GDM1 (cell line): ENCODE results near the gene IFT172.

Source experiments
- DNase-seq: peaks from one replicate; lab custom pipeline; 2025; lab: John Stamatoyannopoulos, UW

The IFT172 gene

DNA sequence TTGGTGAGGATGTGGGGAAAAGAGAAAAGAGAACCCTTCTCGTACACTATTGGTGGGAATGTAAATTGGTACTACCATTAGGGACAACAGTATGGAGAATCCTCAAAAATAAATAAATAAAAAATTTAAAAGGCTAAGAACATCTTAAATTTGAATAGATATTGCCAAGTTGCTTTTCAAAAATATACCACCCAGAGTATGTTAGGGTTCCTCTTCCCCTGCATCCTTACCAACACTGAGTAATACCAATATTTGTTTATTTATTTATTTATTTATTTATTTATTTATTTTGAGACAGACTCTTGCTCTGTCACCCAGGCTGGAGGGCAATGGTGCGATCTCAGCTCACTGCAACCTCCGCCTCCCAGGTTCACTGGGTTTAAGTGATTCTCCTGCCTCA, 66.6 kb downstream of the IFT172 start:
- no peak for DNase-seq

DNA sequence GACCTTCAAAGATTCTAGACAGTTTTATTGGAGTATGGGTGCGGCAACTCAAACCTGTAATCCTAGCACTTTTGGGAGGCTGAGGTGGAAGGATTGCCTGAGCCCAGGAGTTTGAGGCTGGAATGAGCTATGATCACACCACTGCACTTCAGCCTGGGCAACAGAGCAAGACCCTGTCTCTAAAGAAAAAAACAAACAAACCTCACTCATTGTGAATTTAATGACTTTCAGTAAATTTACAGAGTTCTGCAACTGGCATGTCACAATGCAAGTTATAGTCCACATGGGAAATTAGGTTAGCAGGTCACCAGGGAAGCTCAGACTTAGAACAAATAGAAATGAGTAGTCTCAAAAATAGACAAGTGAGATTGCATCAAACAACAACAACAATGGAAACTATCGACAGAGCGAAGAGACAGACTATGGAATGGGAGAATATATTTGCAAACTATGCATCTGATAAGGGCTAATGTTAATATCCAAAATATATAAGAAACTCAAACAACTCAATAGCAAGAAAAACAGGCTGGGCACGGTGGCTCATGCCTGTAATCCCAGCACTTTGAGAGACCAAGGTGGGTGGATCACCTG, 67.8 kb downstream of the IFT172 start:
- no peak for DNase-seq

DNA sequence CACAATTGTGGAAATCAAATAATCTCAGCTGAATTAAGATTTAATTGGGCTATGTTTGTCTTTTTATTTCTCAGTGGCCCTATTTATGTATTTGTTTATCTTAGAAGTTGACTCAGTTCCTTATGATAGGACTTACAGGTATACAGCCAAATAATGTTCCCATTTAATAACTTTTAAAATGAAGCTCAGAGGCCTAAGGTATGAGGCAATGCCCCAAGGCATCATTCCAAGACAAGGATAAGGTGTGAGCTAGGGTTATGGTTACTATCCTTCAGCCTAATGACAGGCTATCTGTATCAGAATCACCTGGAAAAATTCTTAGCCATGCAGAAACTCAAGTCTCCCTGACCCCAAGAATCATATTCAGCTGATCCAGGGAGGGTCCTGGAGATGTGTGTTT, 68.5 kb downstream of the IFT172 start:
- DNase-seq = no peak

DNA sequence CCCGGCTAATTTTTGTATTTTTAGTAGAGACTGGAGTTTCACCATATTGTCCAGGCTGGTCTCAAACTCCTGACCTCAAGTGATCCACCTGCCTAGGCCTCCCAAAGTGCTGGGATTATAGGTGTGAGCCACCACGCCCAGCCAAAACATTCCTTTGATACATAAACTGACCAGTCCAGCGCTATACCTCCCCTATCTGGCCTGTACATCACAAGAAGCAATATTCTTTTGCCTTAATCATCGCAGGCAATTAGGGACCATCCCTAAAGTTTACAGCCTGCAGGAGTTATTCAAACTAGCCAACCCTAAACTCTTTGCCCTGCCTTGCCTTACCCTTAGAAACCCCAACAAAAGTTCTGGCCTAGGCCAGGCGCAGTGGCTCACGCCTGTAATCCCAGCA, 73.4 kb downstream of the IFT172 start:
- no peak for DNase-seq

DNA sequence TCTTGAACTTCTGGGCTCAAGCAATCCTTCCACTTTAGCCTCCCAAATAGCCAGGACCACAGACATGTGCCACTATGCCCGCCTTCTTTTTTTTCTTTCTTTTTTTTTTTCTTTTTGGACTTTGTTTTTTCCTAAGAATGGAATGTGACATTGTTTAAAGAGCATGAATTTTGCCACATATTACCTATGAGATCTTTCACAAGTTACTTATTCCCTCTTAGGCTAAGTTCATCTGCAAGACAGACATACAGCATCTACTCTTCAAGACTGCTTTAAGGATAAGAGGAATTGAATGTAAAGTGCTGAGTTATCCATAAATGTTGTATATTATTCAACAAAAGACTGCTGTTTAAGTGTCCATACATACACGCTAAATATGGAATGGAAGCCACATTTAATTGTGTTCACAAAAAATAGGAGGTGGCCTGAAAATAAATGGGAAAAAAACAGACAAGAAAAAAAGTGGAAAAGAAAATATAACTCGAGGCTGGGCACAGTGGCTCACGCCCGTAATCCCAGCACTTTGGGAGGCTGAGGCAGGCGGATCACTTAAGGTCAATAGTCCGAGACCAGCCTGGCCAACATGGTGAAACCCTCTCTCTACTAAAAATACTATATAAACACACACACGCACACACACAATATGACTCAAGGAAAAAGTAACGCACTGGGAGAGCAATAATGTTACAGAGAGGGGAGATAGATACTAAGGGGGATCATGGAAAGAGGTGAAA, 77.0 kb downstream of the IFT172 start:
- no peak for DNase-seq

DNA sequence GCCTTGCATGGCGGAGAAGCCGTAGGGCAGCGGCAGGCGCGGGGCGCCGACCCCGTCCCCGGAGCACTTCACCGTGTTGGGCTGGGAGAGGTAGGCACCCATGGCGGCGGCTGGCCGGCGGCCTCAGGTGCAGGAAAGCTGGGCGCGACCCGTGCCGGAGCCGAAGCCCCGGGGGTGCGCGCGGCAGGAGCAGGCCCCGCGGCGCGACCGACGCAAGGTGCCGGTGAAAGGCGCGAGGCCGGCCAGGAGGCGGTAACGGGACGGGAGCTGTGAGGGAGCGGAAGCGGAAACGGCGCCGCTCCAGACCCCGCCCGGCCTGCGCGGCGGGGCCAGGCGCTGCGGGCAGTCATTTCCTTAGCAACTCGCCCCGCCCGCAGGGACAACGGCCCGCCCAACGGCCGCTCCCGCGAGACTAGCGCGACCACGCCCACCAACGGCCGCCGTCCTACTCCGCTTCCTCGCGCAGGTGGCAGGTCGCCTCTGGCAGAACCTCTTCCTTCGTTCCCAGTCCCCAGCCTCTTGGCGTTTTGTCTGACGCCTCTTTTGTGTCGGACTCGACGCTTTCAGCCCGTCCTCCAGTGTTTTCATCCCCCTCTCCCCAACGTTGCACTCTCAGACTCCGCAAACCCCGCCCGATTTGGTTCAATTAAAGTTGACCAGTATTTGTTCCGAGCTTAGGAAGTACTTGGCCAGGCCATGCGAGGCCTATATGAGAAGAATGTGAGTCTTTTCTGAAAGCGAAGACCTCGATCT, 80.0 kb downstream of the IFT172 start, which contains the start of gene PPM1G:
PPM1G (minus strand) TSS at position 271 of the 753 bp plus-strand sequence; CDS start at position 102, 169 bp downstream.
- DNase-seq = peak; percentile 94

DNA sequence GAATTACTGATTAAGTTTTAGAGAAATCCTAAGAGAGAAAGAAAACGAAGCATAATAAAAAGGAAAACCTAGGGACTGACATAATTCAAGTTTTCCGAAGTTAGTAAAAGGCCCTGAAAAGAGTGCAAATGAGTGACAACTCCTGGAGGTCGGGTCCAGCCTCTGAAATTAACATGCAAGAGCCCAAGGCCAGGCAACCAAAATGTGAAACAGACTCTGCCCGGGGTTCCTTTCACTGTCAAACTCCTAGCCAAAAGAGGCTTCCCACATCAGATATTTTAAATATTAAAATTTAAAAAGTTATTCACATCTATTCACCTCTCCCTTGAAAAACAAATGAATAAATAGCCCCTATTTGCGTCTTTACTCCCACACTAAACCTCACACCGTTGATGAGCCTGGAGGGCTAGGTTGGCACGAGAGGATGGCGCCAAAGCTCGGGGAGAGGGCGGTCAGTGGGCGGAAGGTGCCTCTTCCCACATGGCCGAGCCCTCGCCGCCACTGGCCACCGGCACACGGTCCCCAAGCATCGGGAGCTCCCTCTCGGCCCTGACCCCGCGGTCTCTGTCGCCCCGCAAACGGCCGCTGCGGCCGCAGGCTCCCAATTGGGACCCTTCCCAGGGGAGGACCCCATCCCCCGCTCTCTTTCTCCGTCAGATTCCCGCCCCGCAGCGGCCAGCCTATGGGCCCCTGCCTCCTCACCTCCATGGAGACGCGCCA, 80.8 kb downstream of the IFT172 start:
- DNase-seq = no peak

DNA sequence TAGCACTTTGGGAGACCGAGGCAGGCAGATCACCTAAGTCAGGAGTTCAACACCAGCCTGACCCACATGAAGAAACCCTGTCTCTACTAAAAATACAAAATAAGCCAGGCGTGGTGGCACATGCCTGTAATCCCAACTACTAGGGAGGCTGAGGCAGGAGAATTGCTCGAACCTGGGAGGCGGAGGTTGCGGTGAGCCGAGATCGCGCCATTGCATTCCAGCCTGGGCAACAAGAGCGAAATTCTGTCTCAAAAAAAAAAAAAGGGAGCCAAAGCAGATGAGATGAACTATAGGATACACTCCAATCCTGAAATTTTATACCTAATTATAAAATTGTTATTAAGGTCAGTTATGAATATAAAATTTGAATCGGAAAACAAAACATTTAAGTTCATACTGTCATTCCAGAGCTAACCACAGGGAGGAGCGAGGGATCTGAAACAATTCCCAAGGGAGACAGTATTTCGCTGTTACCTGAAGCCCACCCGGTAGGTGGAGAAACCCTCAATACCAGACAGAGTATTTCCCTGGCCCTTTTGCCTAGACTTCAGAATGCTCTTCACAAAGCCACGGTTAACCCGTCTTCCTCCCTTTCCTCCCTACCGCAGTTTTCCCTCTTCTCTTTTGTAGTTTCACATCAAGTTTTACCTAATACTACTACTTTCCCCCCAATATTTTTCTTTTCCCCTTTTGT, 81.6 kb downstream of the IFT172 start:
- DNase-seq = no peak

DNA sequence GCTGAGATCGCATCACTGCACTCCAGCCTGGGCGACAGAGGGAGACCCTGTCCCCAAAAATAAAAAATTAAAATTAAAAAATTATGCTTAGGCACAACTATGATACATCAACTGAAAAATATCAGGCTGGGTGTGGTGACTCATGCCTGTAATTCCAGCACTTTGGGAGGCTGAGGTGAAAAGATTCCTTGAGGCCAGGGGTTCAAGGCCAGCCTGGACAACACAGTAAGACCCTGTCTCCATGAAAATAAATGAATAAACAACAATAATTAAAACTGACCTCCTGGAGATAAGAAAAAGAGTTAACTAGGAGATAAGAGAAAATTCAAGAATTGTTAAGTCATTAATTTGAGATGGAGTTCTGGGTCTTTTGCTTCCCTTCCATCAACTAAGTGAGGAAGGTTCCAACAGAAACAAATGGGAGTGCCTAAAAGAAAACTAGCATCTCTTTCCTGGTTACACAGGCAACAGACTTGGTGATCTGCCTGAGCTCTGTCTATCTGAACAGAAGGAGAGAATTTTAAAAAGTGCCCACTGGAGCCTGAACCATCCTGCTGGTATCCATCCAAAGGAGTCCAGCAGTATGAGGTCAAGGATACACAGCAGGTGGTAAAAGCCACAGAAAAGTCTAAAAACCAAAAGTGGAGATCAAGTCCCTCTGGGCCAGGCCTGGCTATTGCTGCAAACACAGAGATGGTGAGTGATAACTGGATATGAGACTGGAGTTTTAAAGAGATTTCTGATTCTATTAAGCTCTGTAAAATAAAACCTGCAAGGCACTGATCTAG, 89.0 kb downstream of the IFT172 start:
- no peak for DNase-seq

DNA sequence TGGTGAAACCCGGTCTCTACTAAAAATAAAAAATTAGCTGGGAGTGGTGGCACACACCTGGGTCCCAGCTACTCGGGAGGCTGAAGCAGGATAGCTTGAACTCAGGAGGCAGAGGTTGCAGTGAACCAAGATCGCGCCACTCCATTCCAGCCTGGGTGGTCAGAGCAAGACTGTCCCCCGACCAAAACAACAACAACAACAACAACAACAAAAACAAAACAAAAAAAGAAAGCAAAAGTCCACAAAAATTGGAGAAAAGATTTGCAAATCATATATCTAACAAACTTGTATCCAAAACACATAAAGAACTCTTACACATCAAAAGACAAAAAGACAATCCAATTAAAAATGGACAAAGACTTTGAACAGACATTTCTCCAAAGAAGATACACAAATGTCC, 90.6 kb downstream of the IFT172 start:
- DNase-seq = no peak
